Heart left ventricle (tissue), 16 donors: ENCODE results near the gene EGR4. TPM values are rescaled to one million over a fixed set of nuclear protein-coding genes. Genes with fewer than 3 reads are reported as not detected.

Experiments
- ATAC-seq, 4 donors: fragments of 200-7000 bp; cut with Tn5 transposase; one replicate each; pipeline ENCODE4 v1.9.1; 2020 to 2022; ENCODE audit warnings: moderate library complexity in 4 of 4, mild to moderate bottlenecking in 3 of 4, moderate number of reproducible peaks in 1 of 4
- DNase-seq, 5 donors: peaks; one replicate each; pipeline ENCODE4 v3.0.0-alpha.2; 2020
- H3K27ac ChIP-seq, 12 donors: fragments of 200-600 bp; sonication (generic) in 4 of 12; one replicate each; pipeline versions ENCODE4 v1.5.0 to v1.8.0; 2016 to 2022; ENCODE audit warnings: mild to moderate bottlenecking in 2 of 12
- H3K27me3 ChIP-seq, 9 donors: fragments of 200-600 bp; sonication (generic) in 2 of 9; one replicate each; pipeline versions ENCODE4 v1.5.1 to v1.8.0; 2016 to 2022; ENCODE audit warnings: mild to moderate bottlenecking in 3 of 9
- H3K36me3 ChIP-seq, 9 donors: fragments of 200-600 bp; sonication (generic) in 2 of 9; one replicate each; pipeline versions ENCODE4 v1.5.0 to v1.8.0; 2018 to 2022; ENCODE audit warnings: mild to moderate bottlenecking in 2 of 9
- H3K4me1 ChIP-seq, 12 donors: fragments of 200-600 bp; sonication (generic) in 4 of 12; one replicate each; pipeline versions ENCODE4 v1.5.0 to v1.8.0; 2016 to 2022; ENCODE audit warnings: mild to moderate bottlenecking in 3 of 12
- H3K4me3 ChIP-seq, 12 donors: fragments of 200-600 bp; sonication (generic) in 4 of 12; one replicate each; pipeline versions ENCODE4 v1.5.0 to v1.8.0; 2017 to 2022; ENCODE audit warnings: mild to moderate bottlenecking in 9 of 12, moderate library complexity in 4 of 12
- H3K9me3 ChIP-seq, 12 donors: fragments of 200-600 bp; sonication (generic) in 4 of 12; one replicate each; pipeline versions ENCODE4 v1.5.0 to v1.8.0; 2016 to 2022; ENCODE audit warnings: mild to moderate bottlenecking in 1 of 12
- POLR2A ChIP-seq, 2 donors: fragments of 450-650 bp; IDR thresholded peaks; one replicate each; pipeline ENCODE4 v1.6.1; 2017; ENCODE audit warnings: antibody characterized with exemption in 2 of 2, mild to moderate bottlenecking in 2 of 2, moderate library complexity in 2 of 2
- WGBS, 4 donors: extraction: QIAGEN DNeasy Blood & Tissue Kit in 2 of 4; methylation state at CpG; one replicate each; pipeline versions ENCODE4 v1.1.5 to v1.1.7; 2013 to 2018; 5-methylcytosine and 5-hydroxymethylcytosine counted together
- intact Hi-C, 10 donors: fragments of 100-400 bp; cut with DNase I; formaldehyde crosslinking; loops; one replicate each; pipeline versions ENCODE4 v1.11.1 to v1.14.2; 2022
- polyA plus RNA-seq, 2 donors: library from polyadenylated mRNA; stranded (reverse); fragments of 200-250 nt; gene quantifications; one replicate each; pipeline ENCODE4 v1.2.3, GENCODE V29; 2013
- total RNA-seq, 9 donors: library from RNA; depleted of rRNA in 2 of 9; stranded (reverse); fragments of >200 nt in 2 of 9; fragmentation: NEBNext Ultra II Directional in 3 of 9; extraction: Animal tissue kit (Norgen Biotek cat#: 25700) in 3 of 9; gene quantifications; one replicate each; pipeline versions ENCODE4 v1.1.0 to v1.2.4, GENCODE V29; 2016 to 2023
- TF ChIP-seq, protein P1 (sequence below), 12 donors: fragments of 200-600 bp; sonication (generic) in 4 of 12; IDR thresholded peaks; one replicate each; pipeline versions ENCODE4 v1.5.0 to v1.8.0; 2018 to 2022; ENCODE audit warnings: antibody characterized with exemption in 12 of 12, mild to moderate bottlenecking in 5 of 12
- donor health status: ischemic (EF 13 %, LVEDD 7.1; RV severe dilation, severe dysfunction).
- donor health status: healthy with polysubstance abuse.
- donor health status: DM: no; HTN: yes; CAD: no.
- donor health status: DM: no; HTN: no; CAD: no.
- donor health status: ischemic (EF 25% LVEDD 6.9; RV normal size, moderate dysfunction).
- donor health status: ischemic (EF 25% LVEDD 5.7; RV mildly dilated, moderate dysfunction).
- donor health status: healthy.
- donor health status: DM: yes; HTN: yes; CAD: no.
- donor health status: ischemic (EF 35%, LVEDD 5.7; RV mildly dilated, moderate dysfunction).
- donor health status: nonischemic (EF 11% LVEDD 7.7; RV severe dilation, severe dysfunction).
- donor health status: DM: yes; HTN: yes; CAD: no.
- donor health status: PGD.
- donor health status: ischemic (EF 29% LVEDD 5.4; RV normal size, mild dysfunction).
- donor health status: nonischemic (EF 23%, LVEDD 6.1; RV moderate dilation, normal function).

The EGR4 gene
- total and polyA plus RNA-seq, 11 donors, result not detected

- H3K4me3 ChIP-seq, result peak overlapping the region in 2 of 12 donors; percentile 24 to 42
- no peak for DNase-seq
- H3K9me3 ChIP-seq, result peaks cover 0 to 7% (median 0%) of the 10 kb centered on the region in 12 donors
- TF ChIP-seq, protein P1, sequence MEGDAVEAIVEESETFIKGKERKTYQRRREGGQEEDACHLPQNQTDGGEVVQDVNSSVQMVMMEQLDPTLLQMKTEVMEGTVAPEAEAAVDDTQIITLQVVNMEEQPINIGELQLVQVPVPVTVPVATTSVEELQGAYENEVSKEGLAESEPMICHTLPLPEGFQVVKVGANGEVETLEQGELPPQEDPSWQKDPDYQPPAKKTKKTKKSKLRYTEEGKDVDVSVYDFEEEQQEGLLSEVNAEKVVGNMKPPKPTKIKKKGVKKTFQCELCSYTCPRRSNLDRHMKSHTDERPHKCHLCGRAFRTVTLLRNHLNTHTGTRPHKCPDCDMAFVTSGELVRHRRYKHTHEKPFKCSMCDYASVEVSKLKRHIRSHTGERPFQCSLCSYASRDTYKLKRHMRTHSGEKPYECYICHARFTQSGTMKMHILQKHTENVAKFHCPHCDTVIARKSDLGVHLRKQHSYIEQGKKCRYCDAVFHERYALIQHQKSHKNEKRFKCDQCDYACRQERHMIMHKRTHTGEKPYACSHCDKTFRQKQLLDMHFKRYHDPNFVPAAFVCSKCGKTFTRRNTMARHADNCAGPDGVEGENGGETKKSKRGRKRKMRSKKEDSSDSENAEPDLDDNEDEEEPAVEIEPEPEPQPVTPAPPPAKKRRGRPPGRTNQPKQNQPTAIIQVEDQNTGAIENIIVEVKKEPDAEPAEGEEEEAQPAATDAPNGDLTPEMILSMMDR (IDR thresholded peaks at IDR 0.05), result no peak
- no peak for TF ChIP-seq POLR2A (IDR thresholded peaks at IDR 0.05)
- peaks cover 10 to 52% (median 33%) of the 10 kb centered on the region in 9 donors for H3K27me3 ChIP-seq
- H3K36me3 ChIP-seq, result no peaks in the 10 kb centered on the region
- H3K4me1 ChIP-seq, result peaks cover 0 to 14% (median 3%) of the 10 kb centered on the region in 12 donors
- WGBS, 4 donors, result 18 to 37% (median 29%) methylated on average over 9 to 22 of the region's 22 CpGs
- ATAC-seq, result no peak
- intact Hi-C loops, result no loop called here
- no peak overlapping the region for H3K27ac ChIP-seq
Observed at GRCh38 chr2:73269686-73270465, 23.5 kb downstream of the EGR4 start.

DNA sequence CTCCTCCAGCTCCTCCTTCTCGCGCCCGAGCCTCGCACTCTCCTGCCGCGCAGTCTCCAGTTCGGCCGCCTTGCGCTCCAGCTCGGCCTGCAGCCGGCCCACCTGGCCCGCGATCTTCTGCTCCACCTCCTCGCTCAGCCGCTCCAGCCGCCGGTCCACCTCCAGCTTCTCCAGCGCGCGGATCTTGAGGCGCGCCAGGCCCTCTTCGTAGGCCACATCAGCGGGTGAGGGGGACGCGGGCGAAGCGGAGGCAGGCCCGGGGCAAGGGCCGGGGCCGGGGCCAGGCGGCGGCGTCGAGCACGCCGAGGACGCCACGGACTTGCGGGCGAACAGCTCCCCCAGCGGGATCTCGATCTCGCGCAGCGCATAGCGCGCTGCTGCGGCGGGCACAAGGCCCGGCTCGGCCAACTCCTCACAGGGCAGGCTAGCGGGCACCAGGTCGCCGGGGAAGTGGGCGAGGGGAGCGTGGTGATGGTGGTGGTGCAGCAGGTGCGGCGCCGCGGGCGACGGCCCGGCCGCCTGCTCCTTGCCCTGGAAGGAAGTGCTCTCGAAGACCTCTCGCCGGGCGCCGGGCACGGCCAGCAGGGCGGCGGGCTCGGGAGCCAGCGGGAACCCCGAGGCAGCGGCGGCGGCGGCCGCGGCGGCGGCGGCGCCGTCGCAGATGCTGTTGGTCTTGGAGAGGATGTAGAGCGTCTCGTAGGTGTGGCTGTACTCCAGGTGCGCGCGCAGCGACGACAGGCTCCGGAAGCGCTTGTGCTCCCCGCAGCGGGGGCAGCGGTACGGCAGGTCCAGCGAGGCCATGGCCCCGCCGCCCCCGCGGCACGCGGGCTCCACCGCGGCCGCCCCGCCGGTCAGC lies 24.3 kb downstream of the EGR4 start:
- ATAC-seq (no peak), DNase-seq (no peak)
- Histone ChIP-seq H3K27me3 (peaks cover 10 to 54% (median 33%) of the 10 kb centered on the region in 9 donors), H3K27ac (no peak overlapping the region), H3K36me3 (no peaks in the 10 kb centered on the region), H3K9me3 (peaks cover 0 to 7% (median 0%) of the 10 kb centered on the region in 12 donors), H3K4me3 (peak overlapping the region in 6 of 12 donors; percentile 4 to 42 (median 11)), H3K4me1 (peaks cover 0 to 14% (median 3%) of the 10 kb centered on the region in 12 donors)
- TF ChIP-seq POLR2A (IDR thresholded peaks at IDR 0.05), result no peak
- TF ChIP-seq, protein P1 (IDR thresholded peaks at IDR 0.05), result peak in 1 of 12 donors; percentile 3
- 2 to 20% (median 8%) methylated on average over 33 to 113 of the region's 113 CpGs for WGBS, 4 donors
- intact Hi-C loops, result no loop called here

DNA sequence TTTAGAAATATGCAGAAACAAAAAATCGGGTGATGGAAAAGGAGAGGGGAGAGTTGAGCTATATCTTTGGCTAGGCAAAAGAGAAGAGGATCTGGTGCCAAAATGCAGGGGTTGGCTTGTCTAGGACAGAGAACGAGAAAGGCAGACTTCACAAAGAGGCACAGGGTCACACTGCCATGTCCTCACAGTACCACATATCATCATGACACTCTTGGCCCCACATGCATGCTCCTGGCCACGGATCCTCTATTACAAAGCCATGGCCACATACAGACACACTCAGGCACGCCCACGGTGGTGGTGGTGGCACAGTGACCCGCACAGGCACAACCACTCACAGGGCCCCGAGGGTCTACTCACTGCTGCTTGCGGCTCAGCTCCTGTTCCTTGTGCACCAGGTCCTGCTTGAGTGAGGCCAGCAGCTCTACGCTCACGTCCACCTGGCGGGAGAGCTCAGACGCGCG lies 24.9 kb downstream of the EGR4 start:
- WGBS, 4 donors, result 32 to 44% (median 36%) methylated on average over 11 to 14 of the region's 14 CpGs
- peaks cover 0 to under 1% (median 0%) of the 10 kb centered on the region in 12 donors for H3K9me3 ChIP-seq
- no peak for DNase-seq
- intact Hi-C loops, result no loop called here
- peaks cover 0 to 14% (median 3%) of the 10 kb centered on the region in 12 donors for H3K4me1 ChIP-seq
- no peaks in the 10 kb centered on the region for H3K36me3 ChIP-seq
- peaks cover 10 to 54% (median 33%) of the 10 kb centered on the region in 9 donors for H3K27me3 ChIP-seq
- peak overlapping the region in 2 of 12 donors; percentile 10 to 24 for H3K4me3 ChIP-seq
- no peak for ATAC-seq
- H3K27ac ChIP-seq, result no peak overlapping the region
- TF ChIP-seq, protein P1 (IDR thresholded peaks at IDR 0.05), result no peak
- no peak for TF ChIP-seq POLR2A (IDR thresholded peaks at IDR 0.05)

DNA sequence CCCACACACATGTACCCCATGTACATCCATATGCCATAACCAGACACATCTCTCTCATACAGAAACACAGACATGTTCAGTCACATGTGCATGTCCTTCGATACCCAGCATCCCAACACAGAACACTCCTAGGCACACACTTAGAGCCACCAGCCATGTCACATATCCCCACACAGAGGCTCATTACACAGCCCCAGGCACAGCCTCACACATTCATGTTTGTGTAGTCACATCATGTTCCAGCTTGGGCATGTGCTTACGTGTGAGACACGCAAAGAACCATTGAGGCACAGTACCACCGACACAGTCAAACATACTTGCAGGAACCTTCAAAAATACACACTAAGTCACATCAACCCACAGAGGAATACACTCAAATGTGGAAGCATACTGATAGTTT lies 26.3 kb downstream of the EGR4 start:
- no peak overlapping the region for H3K27ac ChIP-seq
- TF ChIP-seq POLR2A (IDR thresholded peaks at IDR 0.05), result no peak
- TF ChIP-seq, protein P1 (IDR thresholded peaks at IDR 0.05), result no peak
- H3K4me1 ChIP-seq, result peaks cover 0 to 14% (median 3%) of the 10 kb centered on the region in 12 donors
- DNase-seq (no peak), ATAC-seq (no peak)
- H3K36me3 ChIP-seq, result no peaks in the 10 kb centered on the region
- no peaks in the 10 kb centered on the region for H3K9me3 ChIP-seq
- no peak overlapping the region for H3K4me3 ChIP-seq
- 95 to 97% (median 96%) methylated on average over 4 of the region's 4 CpGs for WGBS, 4 donors
- peaks cover 10 to 54% (median 33%) of the 10 kb centered on the region in 9 donors for H3K27me3 ChIP-seq
- intact Hi-C loops, result no loop called here
